ENCODE results near the gene C21orf58.

GRCh38 chr21:46264046-46264689, 59.5 kb downstream of the C21orf58 start:
- TF ChIP-seq CTCF (IDR thresholded peaks at IDR 0.05) (no peak), POLR2A (IDR thresholded peaks at IDR 0.05) (no peak)
